ENCODE results near the gene GOLGA1.
"Not testable (repeated sequence)": the region's sequence is repeated elsewhere in the genome, so short reads cannot be mapped to it uniquely, and the experiment has no call there.

Gene GOLGA1

GRCh38 chr9:124861342-124862229 is 79.3 kb downstream of the GOLGA1 start, which contains the start of the genes ARPC5L and RPL35:
Gene ARPC5L (plus strand): TSS chr9:124862130. CDS start chr9:124869291, 7,161 bp downstream.
Gene RPL35 (minus strand): TSS chr9:124861957. CDS start chr9:124861912, 45 bp downstream.
- in situ Hi-C loops (cut with HindIII; ENCODE audit: low sequenced_read_pairs), result no loop called here

DNA sequence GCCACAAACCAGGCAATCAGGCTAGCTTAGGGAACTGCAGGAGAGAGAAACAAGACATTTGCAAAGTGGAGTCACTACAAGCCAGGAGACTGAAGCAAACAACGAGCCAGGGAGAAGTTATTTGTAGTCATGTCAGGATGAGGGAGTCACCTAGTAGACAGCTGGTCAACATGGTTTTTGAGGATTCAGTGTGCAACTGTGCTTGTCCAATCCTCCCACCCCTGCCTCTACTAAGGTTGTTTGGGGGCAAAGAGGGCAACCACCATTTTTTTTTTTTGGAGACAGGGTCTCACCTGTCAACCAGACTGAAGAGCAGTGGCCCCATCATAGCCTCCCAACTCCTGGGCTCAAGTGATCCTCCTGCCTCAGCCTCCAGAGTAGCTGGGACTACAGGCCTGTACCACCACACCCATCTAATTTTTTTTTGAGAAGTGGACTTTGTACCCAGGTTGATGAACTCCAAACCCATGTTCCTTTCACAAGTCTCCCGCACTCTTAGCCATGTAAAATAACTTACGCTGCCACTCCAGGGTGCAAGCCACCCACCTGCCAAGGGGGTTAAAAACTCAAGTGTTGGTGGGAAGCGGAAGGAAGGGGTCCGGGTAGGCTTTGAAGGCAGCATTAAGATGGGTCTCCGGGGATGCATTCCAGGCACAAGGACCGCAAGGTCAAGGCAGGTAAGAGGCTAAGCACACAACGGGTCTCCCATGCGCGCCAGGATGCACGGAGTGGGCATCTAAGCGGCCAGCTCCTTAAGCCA is 80.1 kb downstream of the GOLGA1 start:
- in situ Hi-C loops (cut with HindIII; ENCODE audit: low sequenced_read_pairs), result no loop called here

DNA sequence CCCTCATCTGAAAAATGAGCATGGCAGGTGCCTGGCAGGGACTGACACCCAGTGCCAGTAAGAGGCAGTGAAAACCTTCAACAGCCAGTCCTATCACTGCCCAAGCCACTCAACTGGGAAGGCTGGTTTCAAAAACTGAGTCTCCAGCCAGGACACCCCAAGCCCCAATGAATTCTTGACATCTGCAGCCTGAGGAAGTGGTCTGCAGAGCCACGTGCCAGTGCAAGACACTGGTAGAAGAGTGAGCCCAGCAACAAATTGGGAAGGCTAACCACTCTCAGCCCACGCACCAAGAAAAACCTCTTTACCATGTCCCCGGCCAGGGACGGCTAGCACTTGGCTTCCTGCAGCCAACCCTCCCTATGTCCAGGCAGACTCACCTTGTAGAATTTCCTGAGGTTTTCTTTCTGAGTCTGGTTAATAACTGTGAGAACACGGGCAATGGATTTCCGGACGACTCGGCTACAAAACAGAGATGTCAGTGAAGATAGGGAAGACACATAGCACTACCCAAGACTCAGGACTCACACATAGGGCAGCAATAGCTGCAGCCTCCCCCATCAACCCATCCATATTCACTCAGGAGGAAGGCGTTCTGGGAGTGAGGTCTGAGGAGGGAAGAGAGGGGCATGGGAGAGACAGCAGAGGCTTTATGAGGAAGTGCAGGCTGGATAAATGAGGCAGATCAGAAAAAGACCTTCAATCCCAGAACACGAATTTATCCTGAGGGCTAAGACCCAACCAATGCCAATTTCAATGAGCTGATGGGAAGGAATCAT is 80.9 kb downstream of the GOLGA1 start:
- in situ Hi-C loops (cut with HindIII; ENCODE audit: low sequenced_read_pairs), result no loop called here

- in situ Hi-C loops (cut with HindIII; ENCODE audit: low sequenced_read_pairs), result no loop called here
Measured at GRCh38 chr9:124858330-124859046, 82.4 kb downstream of the GOLGA1 start.

DNA sequence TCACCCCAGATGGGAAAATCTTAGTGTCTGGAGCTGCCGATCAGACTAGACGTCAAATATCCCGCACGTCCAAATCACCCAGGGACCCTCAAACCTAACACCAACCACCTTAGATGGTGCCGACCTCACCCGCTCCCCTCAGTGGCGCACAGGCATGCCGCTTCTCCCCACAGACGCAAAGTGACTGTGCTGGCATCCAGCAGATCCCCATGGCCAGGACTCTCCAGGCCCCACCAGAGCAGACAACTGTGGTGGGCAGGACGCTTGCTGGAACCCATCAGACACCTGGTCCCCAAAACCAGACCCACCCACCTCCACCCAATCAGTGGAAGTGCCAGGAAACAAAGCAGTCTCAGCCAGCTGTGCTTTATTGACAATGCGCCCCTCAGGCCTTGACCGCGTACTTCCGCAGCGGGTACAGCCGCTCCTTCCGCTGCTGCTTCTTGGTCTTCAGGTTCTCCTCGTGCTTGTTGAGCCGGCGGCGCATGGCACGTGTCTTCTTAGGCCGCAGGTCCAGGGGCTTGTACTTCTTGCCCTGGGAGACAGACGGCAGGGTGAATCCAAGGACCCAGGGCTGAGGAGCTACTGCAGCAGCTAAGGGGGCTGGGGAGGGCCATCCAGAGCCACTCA is 83.2 kb downstream of the GOLGA1 start:
- in situ Hi-C loops (cut with HindIII; ENCODE audit: low sequenced_read_pairs), result no loop called here

GRCh38 chr9:124855944-124856765 is 84.7 kb downstream of the GOLGA1 start:
- in situ Hi-C loops (cut with HindIII; ENCODE audit: low sequenced_read_pairs), result no loop called here

DNA sequence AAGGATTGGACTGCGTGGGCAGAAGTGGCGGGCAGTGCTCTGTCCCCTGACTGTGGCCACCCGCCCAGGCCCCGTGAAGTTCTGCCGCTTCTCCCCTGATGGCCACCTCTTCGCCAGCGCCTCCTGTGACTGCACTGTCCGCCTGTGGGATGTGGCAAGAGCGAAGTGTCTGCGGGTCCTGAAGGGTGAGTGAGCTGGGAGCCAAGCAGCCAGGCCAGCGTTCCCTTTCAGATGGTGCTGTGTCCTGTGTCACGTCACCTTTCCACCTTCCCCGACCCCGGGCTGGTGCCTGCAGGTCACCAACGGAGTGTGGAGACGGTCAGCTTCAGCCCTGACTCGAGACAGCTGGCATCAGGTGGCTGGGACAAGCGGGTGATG is 85.3 kb downstream of the GOLGA1 start:
- in situ Hi-C loops (cut with HindIII; ENCODE audit: low sequenced_read_pairs), result no loop called here

DNA sequence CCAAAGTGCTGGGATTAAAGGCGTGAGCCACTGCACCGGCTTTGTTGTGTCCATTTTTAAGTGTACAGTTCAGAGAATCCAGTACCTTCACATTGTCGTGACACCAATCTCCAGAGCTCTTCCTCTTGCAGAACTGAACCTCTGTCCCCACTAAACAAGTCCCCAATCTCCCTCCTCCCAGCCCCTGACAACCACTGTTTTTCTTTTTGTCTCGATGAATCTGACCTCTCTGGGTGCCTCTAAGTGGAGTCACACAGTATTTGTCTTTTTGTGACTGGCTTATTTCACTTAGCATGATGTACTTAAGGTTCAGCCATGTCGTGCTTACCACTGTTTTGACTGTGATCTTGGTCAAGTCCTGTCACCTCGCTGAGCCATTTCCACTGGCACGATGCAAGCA is 86.1 kb downstream of the GOLGA1 start:
- in situ Hi-C loops (cut with HindIII; ENCODE audit: low sequenced_read_pairs), result no loop called here

- in situ Hi-C loops (cut with HindIII; ENCODE audit: low sequenced_read_pairs), result no loop called here
Measured at GRCh38 chr9:124854161-124854560, 86.7 kb downstream of the GOLGA1 start.

DNA sequence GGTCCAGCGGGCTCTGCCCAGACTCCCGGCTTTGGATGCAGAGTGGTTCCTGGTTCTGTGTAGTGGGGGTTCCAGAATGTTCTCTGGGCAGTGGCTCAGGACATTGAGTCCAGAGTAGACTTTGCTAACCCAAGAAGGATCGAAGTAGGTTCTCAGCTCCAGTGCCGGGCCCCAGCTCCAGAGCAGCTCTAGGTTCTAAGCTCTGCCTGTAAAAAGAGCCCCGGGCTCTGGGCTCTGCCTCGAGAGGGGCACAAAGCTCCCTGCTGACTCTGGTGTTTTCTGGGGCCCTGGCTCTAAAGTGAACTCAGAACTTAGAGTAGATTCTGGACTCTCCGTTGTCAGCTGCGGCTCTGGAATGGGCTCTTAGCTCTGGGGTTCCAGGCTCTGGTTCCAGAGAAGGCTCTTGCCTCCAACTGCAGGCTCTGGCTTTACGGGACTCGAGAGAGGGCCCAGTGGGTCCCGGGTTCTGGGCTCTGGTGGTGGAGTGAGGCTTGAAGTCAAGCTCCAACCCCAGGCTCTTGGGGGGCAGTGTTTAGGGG is 87.2 kb downstream of the GOLGA1 start:
- in situ Hi-C loops (cut with HindIII; ENCODE audit: low sequenced_read_pairs), result no loop called here

DNA sequence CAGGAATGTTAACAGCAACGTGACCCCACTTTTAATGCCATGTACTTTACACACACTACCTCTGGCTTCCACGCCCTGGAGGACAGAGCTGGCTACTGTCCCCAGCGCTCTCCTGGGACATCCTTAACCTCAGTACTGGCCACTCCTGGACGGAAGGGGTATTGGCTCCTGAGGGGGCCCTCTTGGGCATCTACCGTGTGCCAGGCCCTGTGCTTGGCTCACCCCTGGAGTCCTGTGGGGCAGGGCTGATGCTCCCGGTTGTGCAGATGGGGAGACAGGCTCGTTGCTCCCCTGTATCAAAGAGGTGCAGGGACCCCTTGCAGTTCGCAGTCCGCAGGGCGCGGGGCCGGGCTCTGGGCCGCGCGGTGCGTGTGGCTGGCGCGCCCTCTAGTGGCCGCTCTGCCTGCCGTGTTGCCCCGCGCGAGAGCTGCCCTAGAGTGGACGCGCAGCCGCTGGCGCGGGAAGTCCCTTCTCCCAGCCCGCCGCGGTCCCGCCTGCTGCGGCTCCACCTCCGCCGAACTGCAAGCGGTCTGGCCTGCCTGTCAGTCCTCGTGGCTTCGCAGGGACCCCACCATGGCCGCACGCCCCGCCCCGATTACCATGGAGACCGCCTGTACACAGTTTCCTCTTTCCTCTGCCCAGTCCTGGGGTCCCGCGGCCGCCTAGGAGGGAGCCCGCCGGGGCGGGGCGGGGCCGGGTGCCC is 87.9 kb downstream of the GOLGA1 start, which contains the start of gene WDR38:
TSS of gene WDR38 (plus strand) at position 632 of the 703 bp plus-strand sequence. CDS start 72 bp downstream, outside the sequence.
- in situ Hi-C loops (cut with HindIII; ENCODE audit: low sequenced_read_pairs), result no loop called here

- in situ Hi-C loops (cut with HindIII; ENCODE audit: low sequenced_read_pairs), result no loop called here
Measured at GRCh38 chr9:124852121-124852828, 88.6 kb downstream of the GOLGA1 start.

- in situ Hi-C loops (cut with HindIII; ENCODE audit: low sequenced_read_pairs), result no loop called here
Measured at GRCh38 chr9:124849801-124850200, 91.1 kb downstream of the GOLGA1 start.

GRCh38 chr9:124846969-124847368 is 93.9 kb downstream of the GOLGA1 start:
- in situ Hi-C loops (cut with HindIII; ENCODE audit: low sequenced_read_pairs), result no loop called here

- in situ Hi-C loops (cut with HindIII; ENCODE audit: low sequenced_read_pairs), result not testable (repeated sequence)
Measured at GRCh38 chr9:124846467-124846866, 94.4 kb downstream of the GOLGA1 start.

- in situ Hi-C loops (cut with HindIII; ENCODE audit: low sequenced_read_pairs), result no loop called here
Measured at GRCh38 chr9:124844291-124844690, 96.6 kb downstream of the GOLGA1 start.

DNA sequence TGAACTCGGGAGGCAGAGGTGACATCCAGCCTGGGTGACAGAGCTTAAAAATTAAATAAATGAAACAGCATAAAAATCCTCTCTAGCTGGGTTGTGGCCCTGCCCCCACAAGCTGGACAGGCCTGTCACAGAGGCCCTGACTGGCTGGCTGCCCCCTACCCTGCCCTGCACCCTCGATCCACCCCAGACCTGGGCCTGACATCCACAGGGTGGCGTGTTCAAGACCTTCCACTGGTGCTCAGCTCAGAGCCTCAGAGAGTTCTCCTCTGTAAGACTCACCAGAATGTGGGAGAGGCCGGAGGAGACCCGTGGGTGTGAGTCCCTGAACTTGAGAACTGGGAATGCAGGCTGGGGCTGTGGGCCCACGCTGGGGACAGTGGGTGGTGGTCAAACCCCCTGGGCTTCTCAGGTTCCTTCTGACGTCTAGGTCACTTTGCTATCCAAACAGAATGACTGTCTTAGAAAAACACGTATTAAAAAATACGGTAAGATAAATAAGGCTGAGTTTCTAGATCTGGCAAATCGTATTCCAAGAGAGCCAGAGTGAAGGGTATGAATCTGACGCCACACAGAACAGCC is 97.3 kb downstream of the GOLGA1 start:
- in situ Hi-C loops (cut with HindIII; ENCODE audit: low sequenced_read_pairs), result no loop called here
